Kidney glomerular epithelial cell (primary cell): Measurements from ENCODE around the gene PTPRT.

Experiments
- DNase-seq: peaks from one replicate; lab custom pipeline; 2025; lab: John Stamatoyannopoulos, UW

PTPRT gene

GRCh38 chr20:42714298-42715141 is 475.2 kb downstream of the PTPRT start:
- DNase-seq, result no peak

DNA sequence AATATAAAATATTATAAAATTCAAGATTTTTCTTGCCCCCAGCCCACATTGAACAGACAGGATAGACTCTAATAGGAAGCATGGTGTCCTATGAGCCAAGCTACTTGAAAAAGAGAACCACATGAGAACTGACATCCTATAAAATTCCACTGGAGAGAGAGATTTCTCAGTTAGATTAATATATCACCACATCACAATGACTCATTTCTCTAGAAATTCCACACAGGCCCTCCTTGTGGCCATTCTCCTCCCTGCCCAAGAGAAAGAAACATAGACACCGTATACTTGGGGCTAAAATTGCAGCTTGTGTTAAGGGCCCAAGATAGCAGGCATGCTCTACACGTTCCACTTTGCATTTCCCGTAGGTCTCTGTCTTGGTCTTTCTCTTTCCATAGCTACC is 481.4 kb downstream of the PTPRT start:
- DNase-seq, result no peak

DNA sequence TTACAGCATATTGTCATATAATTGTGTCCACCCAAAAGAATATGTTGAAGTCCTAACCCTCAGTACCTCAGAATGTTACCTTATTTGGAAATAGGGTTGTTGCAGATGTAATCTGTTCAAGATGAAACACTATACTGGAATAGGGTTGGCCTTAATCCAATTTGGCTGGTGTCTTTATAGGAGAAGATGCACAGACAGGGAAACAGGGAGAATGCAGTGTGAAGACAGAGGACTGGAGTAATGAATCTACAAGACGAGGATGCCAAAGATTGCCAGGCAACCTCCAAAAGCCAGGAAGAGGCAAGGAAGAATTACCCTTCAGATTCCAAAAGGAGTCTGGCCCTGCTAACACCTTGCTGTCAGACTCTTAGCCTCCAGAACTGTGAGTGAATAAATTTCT is 482.9 kb downstream of the PTPRT start:
- DNase-seq, result no peak

- no peak for DNase-seq
These were observed 484.2 kb downstream of the PTPRT start for GRCh38 chr20:42705550-42705949.

DNA sequence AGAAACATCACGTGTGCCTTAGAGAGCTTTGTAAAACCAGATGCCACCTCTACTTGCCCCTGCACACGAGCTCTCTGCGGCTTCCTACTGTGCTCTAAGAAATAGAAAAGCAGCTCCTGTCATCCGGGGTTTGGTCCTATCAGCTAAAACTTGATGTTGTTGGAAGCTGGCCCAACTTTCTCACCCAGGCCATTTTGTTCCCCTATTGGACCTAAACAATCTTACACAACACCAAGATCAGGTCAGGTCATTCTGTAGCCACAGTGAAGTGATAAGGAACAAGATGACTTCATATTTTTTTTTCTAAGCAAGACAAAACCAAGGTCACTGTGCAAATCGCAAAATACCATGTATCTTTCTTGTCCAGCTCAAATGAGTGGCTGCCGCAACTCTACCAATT is 486.0 kb downstream of the PTPRT start:
- DNase-seq, result no peak

GRCh38 chr20:42701948-42702347 is 487.8 kb downstream of the PTPRT start:
- no peak for DNase-seq

GRCh38 chr20:42700372-42700771 is 489.3 kb downstream of the PTPRT start:
- no peak for DNase-seq

- DNase-seq, result no peak
These were observed 491.7 kb downstream of the PTPRT start for GRCh38 chr20:42697962-42698361.

GRCh38 chr20:42690842-42691437 is 498.8 kb downstream of the PTPRT start:
- no peak for DNase-seq

DNA sequence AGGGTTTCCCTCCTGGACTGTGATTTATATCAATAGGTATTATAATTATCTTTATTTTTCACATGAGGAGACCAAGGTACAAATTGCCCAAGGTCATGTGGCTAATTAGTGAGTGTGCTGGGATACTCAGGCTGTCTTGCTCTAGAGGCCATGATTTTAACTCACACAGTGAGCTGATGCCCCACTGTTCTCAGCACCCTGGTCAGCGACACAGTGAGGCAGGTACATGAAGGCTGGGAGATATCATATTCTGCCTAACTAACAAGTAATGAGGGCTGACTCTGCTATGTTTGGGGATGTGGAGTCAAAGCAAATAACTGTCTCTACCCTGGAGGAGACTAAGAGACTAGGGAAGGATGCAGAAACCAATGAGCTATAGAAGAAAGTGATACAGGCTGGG is 501.1 kb downstream of the PTPRT start:
- no peak for DNase-seq

DNA sequence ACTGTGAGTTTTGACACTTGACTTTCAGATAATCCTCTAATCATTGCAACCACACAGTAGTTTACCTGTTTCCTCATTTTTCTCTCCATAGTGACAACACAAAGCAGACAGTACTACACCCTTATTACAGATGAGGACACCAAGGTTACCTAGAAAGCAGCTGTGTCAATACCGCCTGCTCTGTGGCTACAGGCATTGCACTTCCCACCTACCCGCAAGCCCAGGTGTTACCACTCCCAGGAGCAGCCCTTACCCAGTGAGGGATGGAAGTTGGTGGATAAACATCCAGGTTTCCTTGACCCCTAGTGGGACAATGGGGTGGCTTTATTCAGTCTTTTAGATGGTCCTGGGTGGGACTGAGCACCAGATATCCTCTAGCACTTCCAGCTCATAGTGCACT is 503.6 kb downstream of the PTPRT start:
- DNase-seq, result no peak

- no peak for DNase-seq
These were observed 510.8 kb downstream of the PTPRT start for GRCh38 chr20:42678895-42679294.

DNA sequence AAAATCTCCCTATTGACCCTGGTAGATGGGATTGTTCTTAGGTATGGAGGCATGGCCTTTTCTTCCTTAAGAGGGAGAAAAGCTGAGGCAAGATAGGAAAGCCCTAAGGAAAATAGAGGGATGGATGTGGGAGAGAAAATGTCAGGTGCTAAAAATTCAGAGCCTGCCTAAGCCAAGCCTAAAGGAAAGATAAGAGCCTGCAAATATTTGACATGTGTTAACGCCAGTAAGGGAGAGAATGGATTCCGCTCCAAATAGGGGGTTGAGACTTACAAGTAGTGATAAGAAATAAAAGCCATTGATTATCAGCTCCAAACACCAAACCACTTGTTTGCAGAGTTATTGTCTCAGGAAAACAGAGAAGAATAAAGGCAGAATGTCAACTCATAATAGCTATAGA is 533.6 kb downstream of the PTPRT start:
- DNase-seq, result no peak

DNA sequence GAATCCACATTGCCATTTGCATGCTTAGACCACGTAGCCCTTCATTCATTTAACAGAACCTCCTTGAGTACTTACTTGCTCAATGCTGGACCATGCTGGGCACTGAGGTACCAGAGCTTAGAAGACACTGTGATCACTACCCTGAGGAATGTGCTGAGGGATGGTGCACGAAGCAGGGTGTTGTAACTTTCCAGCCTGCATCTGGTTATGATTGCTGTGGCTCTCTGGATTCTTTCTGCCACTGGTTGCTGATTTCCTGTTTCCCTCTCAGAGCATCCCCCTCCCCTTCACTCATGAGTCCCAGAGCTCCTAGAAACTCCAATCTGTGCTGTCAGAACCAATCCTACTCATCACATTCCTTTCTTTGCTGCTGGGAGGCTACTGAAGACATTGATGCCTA is 537.4 kb downstream of the PTPRT start:
- DNase-seq, result no peak

DNA sequence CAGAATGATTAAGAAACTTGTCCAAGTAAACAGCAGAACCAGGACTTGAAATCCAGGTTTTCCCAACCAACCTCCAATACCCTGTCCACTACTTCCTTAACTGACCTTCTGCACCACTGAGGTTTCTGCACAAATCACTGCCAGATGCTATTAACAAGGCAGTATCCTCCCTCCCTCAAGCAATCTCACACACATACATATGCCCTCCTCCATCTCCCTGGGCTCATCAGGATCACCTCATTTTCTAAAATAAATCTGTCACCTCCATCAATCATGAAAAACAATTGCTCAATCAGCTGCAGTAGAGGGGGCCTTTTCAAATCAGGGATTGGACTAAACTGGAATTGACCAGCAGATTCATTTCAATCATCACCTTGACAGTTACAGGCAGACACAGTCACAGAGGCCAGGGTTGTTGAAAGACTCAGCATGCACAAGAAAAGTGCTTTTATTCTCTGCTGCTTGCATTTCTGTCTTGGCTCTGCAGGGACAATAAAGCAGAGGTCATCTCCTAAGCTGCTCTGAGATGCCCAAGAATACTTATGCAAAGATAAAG is 539.4 kb downstream of the PTPRT start:
- DNase-seq, result no peak

- DNase-seq, result no peak
These were observed 540.0 kb downstream of the PTPRT start for GRCh38 chr20:42649748-42650147.

DNA sequence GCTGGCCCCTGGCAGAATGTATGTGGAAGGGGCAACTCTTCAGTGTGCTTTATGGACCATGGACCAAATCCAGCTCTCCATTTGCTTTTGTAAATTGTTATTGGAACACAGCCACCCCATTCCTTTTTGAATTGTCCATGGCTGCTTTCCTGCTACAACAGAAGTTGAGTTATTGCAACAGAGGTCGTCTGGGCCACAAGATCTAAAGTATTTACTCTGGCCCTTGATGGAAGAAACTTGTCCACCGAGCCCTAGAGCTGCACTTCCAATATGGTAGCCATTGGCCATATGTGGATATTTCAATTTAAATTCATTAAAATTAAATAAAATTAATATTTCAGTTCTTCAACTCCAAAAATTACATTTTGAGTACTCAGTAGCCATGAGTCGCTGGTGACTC is 543.5 kb downstream of the PTPRT start:
- no peak for DNase-seq

GRCh38 chr20:42641886-42642285 is 547.8 kb downstream of the PTPRT start:
- DNase-seq, result no peak

DNA sequence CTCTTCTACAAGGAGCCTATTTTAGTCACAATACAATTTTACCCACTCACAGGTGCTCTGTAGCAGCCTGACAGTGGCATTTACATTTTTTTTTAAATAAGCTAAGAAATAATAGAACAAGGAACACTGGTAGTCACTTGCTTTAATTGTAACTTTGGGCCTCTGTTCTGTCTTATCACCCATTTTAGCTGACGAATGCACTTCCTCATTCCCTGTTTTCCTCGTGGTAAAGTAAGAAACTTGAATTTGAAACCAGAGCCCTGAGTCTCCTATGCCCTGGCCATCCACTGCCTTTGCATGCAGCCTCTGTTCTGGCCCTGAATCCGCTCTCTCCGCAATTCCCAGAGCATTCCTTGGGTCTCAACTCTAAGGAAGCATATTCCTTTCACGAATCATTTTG is 550.6 kb downstream of the PTPRT start:
- DNase-seq, result no peak

GRCh38 chr20:42635699-42636411 is 553.9 kb downstream of the PTPRT start:
- no peak for DNase-seq

GRCh38 chr20:42634156-42634555 is 555.5 kb downstream of the PTPRT start:
- DNase-seq, result no peak

DNA sequence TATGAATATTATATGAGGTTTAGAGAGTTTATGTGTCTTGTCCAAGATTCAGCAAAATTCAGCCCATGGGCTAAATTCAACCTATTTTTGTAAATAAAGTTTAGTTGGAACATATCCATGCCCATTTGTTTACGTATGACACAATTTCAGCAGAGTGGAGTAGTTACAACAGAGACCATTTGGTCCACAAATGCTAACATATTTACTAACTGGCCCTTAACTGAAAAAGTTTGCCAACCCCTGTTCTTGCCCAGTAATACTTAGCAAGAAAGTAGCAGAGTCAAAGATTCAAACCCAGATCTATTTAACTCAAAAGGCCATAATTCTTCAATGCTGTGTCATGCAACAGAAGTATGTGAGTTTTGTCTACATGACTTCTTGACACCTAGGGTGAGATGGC is 561.0 kb downstream of the PTPRT start:
- no peak for DNase-seq

DNA sequence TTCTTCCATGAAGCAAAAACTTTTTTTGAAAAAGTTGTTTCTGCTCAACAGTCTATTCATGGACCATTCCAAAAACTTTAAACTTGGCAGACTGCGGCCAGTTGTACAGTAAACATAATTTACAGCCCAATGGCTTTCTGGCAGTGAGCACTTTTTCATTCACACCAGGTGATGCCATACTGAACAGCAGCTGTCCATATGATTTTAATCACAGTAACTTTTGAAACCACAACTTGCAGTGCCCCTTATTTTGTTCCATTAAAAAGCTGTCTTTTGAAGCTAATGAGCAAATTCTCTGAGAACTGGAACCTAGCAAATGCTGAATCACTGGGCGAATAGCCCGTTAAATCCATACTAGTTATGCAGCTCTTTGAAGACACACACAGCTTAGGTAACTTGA is 576.6 kb downstream of the PTPRT start:
- no peak for DNase-seq
